ENCODE data around the gene CHMP3.

- TF ChIP-seq, protein P1, sequence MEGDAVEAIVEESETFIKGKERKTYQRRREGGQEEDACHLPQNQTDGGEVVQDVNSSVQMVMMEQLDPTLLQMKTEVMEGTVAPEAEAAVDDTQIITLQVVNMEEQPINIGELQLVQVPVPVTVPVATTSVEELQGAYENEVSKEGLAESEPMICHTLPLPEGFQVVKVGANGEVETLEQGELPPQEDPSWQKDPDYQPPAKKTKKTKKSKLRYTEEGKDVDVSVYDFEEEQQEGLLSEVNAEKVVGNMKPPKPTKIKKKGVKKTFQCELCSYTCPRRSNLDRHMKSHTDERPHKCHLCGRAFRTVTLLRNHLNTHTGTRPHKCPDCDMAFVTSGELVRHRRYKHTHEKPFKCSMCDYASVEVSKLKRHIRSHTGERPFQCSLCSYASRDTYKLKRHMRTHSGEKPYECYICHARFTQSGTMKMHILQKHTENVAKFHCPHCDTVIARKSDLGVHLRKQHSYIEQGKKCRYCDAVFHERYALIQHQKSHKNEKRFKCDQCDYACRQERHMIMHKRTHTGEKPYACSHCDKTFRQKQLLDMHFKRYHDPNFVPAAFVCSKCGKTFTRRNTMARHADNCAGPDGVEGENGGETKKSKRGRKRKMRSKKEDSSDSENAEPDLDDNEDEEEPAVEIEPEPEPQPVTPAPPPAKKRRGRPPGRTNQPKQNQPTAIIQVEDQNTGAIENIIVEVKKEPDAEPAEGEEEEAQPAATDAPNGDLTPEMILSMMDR (IDR thresholded peaks at IDR 0.05), result no peak
- no peak for TF ChIP-seq POLR2A (IDR thresholded peaks at IDR 0.05)
These were observed 43.9 kb downstream of the CHMP3 start for GRCh38 chr2:86519349-86519748.

Measured in body of pancreas (tissue), 4 donors.